ENCODE measurements around the gene UCMA.
A peak's percentile ranks its signal among the peaks of the same experiment; 100 is the strongest.

DNA sequence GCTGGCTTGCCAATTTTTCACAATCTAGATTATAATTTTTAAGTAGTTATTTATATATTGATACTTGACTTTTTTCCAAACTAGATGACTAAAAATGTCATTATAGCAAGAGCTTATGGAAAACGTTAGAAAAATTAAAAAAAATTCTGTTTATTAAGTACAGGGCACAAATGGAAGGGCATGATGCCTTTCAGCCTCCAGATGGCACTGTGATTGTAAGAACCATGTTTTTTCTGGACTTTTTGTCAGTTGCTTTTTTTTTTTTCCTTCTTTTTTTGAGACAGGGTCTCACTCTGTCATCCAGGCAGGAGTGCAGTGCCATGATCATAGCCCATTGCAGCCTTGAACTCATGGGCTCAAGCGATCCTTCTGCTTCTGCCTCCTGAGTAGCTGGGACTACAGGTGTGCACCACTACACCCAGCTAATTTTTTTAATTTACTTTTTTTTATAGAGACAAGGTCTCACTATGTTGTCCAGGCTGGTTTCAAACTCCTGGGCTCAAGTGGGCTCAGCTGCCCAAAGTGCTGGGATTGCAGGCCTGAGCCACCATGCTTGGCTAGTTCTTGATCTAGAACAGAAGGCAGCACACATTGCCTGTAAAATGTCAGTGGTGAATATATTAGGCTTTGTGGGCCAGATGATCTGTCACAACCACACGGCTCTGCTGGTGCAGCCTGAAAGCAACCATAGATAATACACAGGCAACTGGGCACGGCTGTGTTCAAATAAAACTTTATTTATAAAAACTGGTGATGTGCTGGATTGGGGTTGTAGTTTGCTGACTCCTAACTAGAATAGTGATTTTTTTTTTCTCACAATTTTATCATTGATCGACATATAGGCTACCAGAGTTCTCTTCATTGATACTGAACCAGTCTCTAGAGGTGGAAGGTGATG, 27.4 kb downstream of the UCMA start:
- TF ChIP-seq POLR2AphosphoS5 (IDR thresholded peaks at IDR 0.05): no peak
- TF ChIP-seq, protein P1, sequence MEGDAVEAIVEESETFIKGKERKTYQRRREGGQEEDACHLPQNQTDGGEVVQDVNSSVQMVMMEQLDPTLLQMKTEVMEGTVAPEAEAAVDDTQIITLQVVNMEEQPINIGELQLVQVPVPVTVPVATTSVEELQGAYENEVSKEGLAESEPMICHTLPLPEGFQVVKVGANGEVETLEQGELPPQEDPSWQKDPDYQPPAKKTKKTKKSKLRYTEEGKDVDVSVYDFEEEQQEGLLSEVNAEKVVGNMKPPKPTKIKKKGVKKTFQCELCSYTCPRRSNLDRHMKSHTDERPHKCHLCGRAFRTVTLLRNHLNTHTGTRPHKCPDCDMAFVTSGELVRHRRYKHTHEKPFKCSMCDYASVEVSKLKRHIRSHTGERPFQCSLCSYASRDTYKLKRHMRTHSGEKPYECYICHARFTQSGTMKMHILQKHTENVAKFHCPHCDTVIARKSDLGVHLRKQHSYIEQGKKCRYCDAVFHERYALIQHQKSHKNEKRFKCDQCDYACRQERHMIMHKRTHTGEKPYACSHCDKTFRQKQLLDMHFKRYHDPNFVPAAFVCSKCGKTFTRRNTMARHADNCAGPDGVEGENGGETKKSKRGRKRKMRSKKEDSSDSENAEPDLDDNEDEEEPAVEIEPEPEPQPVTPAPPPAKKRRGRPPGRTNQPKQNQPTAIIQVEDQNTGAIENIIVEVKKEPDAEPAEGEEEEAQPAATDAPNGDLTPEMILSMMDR (IDR thresholded peaks at IDR 0.05): peak in 2 of 3 donors; percentile 10 to 11
- no peak for TF ChIP-seq POLR2A (IDR thresholded peaks at IDR 0.05)

All from breast epithelium (tissue), 3 donors.